Fibroblast of skin of scalp (primary cell): ENCODE results near the gene STAM2.

Experiments used
- DNase-seq: peaks from one replicate; pipeline ENCODE4 v3.0.0-alpha.2; 2013

STAM2 gene

GRCh38 chr2:152071092-152071491, 104.5 kb downstream of the STAM2 start:
- no peak for DNase-seq

- DNase-seq, result no peak
These were observed 107.3 kb downstream of the STAM2 start for GRCh38 chr2:152068226-152068625.

GRCh38 chr2:152067823-152068222, 107.7 kb downstream of the STAM2 start:
- DNase-seq, result no peak
